ENCODE results near the gene HSPE1. TPM values are rescaled to one million over a fixed set of nuclear protein-coding genes. Genes with fewer than 3 reads are reported as not detected.

HSPE1 gene
- total RNA-seq, 5 donors from 2014 or later (not counting 1 experiment from before 2014, with no cell fraction given) = 49.9 to 72.7 (median 55.1) TPM

GRCh38 chr2:197500503-197501131 is 438 bp downstream of the HSPE1 start:
- Mint-ChIP-seq H3K27me3 (no peaks in the 10 kb centered on the region), H3K36me3 (peaks cover 35% of the 10 kb centered on the region), H3K9me3 (no peaks in the 10 kb centered on the region), H3K4me1 (peaks cover 60 to 67% (median 64%) of the 10 kb centered on the region in 3 donors), H3K4me3 (peak overlapping the region; percentile 92 to 97 (median 95)), H3K27ac (peak overlapping the region; percentile 91 to 98)
- peak overlapping the region; percentile 64 to 91 for H3K4me3 ChIP-seq (ENCODE audit: control insufficient read depth in 1 of 2, extremely low read depth in 1 of 2, low read length in 1 of 2)
- CTCF ChIA-PET = interaction anchor here (0.6 to 1.6 kb wide), 5 partner anchors 13 to 893 kb away, joined by 3 to 4 read pairs (median 3); partner anchors contain the start of gene COQ10B (in 1 of the 2)
- POLR2A ChIA-PET = interaction anchor here (0.5 to 2.7 kb wide), 16 partner anchors 8 to 497 kb away, joined by 3 to 36 read pairs (median 4); partner anchors contain the start of genes SF3B1 (in 2 of the 2), COQ10B (in 1 of the 2) and MOB4 (in 1 of the 2)
- H3K27ac ChIP-seq (ENCODE audit: low read length) = peak overlapping the region; percentile 98
- WGBS (ENCODE audit: insufficient coverage) = 1% methylated on average over 17 of the region's 30 CpGs
- peaks cover 0 to 32% of the 10 kb centered on the region in 2 donors for H3K36me3 ChIP-seq (ENCODE audit: control insufficient read depth in 2 of 2, extremely low read depth in 1 of 2, insufficient read depth in 1 of 2, low read length in 1 of 2)
- DNase-seq (peak in 4 of 35 experiments; percentile 1 to 51 (median 40)), ATAC-seq (replicated peaks in 1 of 4) (peak; percentile 2 to 15 (median 9))
- no peaks in the 10 kb centered on the region for H3K27me3 ChIP-seq (replicated peaks in 1 of 2; ENCODE audit: control insufficient read depth in 2 of 2, extremely low read depth in 1 of 2, insufficient read depth in 2 of 2, low read length in 1 of 2)
- H3K4me1 ChIP-seq (ENCODE audit: control insufficient read depth in 1 of 2, extremely low read depth in 1 of 2, insufficient read depth in 2 of 2, low read length in 2 of 2) = peaks cover 23 to 31% of the 10 kb centered on the region in 2 experiments
- H3K9me3 ChIP-seq = no peaks in the 10 kb centered on the region

DNA sequence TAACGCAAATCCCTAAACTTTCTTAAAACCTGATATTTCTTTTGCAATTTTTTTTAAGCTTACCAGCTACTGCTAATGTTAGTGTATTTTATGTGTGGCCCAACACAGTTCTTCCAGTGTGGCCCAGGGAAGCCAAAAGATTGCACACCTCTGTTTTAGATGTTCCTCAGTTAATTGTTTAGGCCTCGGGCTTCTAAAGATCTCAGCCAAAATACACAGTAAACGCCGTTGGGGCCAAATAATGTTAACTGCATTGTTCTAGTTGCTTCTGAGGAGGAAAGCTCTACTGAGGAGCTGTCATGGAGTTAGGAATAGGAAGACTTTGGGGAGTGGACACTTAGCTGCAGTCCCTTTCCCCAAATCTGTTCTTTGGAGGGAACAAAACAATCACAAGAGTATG is 2.0 kb downstream of the HSPE1 start:
- Mint-ChIP-seq H3K4me3 (peak overlapping the region; percentile 92 to 97 (median 95)), H3K9me3 (no peaks in the 10 kb centered on the region), H3K4me1 (peaks cover 44 to 52% (median 48%) of the 10 kb centered on the region in 3 donors), H3K27ac (peak overlapping the region; percentile 91 to 98), H3K36me3 (peaks cover 20% of the 10 kb centered on the region), H3K27me3 (no peaks in the 10 kb centered on the region)
- no peaks in the 10 kb centered on the region for H3K27me3 ChIP-seq (replicated peaks in 1 of 2; ENCODE audit: control insufficient read depth in 2 of 2, extremely low read depth in 1 of 2, insufficient read depth in 2 of 2, low read length in 1 of 2)
- H3K27ac ChIP-seq (ENCODE audit: low read length) = peak overlapping the region; percentile 98
- POLR2A ChIA-PET = interaction anchor here (0.6 to 1.3 kb wide), 8 partner anchors 11 to 272 kb away, joined by 3 to 9 read pairs (median 3); partner anchors contain the start of genes MOB4 (in 1 of the 2) and SF3B1 (in 1 of the 2)
- peaks cover 0 to 16% of the 10 kb centered on the region in 2 donors for H3K36me3 ChIP-seq (ENCODE audit: control insufficient read depth in 2 of 2, extremely low read depth in 1 of 2, insufficient read depth in 1 of 2, low read length in 1 of 2)
- H3K9me3 ChIP-seq = no peaks in the 10 kb centered on the region
- 100% methylated on average over 1 of the region's 4 CpGs for WGBS (ENCODE audit: insufficient coverage)
- DNase-seq (no peak), ATAC-seq (replicated peaks in 1 of 4) (no peak)
- CTCF ChIA-PET = interaction anchor here in 1 of 2 donors (1.1 kb wide), 1 partner anchor 15 kb away, joined by 3 read pairs; no protein-coding TSS in a partner anchor
- H3K4me3 ChIP-seq (ENCODE audit: control insufficient read depth in 1 of 2, extremely low read depth in 1 of 2, low read length in 1 of 2) = peak overlapping the region in 1 of 2 donors; percentile 6
- peaks cover 23 to 25% of the 10 kb centered on the region in 2 experiments for H3K4me1 ChIP-seq (ENCODE audit: control insufficient read depth in 1 of 2, extremely low read depth in 1 of 2, insufficient read depth in 2 of 2, low read length in 2 of 2)

GRCh38 chr2:197502685-197503084 is 2.5 kb downstream of the HSPE1 start:
- Mint-ChIP-seq H3K27me3 (no peaks in the 10 kb centered on the region), H3K27ac (peak overlapping the region; percentile 91 to 98), H3K4me1 (peaks cover 40 to 47% (median 43%) of the 10 kb centered on the region in 3 donors), H3K4me3 (peak overlapping the region; percentile 92 to 97 (median 95)), H3K9me3 (no peaks in the 10 kb centered on the region), H3K36me3 (peaks cover 16% of the 10 kb centered on the region)
- DNase-seq (no peak), ATAC-seq (replicated peaks in 1 of 4) (no peak)
- Histone ChIP-seq H3K36me3 (ENCODE audit: control insufficient read depth in 2 of 2, extremely low read depth in 1 of 2, insufficient read depth in 1 of 2, low read length in 1 of 2) (peaks cover 0 to 13% of the 10 kb centered on the region in 2 donors), H3K4me1 (ENCODE audit: control insufficient read depth in 1 of 2, extremely low read depth in 1 of 2, insufficient read depth in 2 of 2, low read length in 2 of 2) (peaks cover 20 to 23% of the 10 kb centered on the region in 2 experiments), H3K27ac (ENCODE audit: low read length) (peak overlapping the region; percentile 98), H3K4me3 (ENCODE audit: control insufficient read depth in 1 of 2, extremely low read depth in 1 of 2, low read length in 1 of 2) (no peak overlapping the region), H3K9me3 (no peaks in the 10 kb centered on the region), H3K27me3 (replicated peaks in 1 of 2; ENCODE audit: control insufficient read depth in 2 of 2, extremely low read depth in 1 of 2, insufficient read depth in 2 of 2, low read length in 1 of 2) (no peaks in the 10 kb centered on the region)
- CTCF ChIA-PET = interaction anchor here in 1 of 2 donors (1.1 kb wide), 1 partner anchor 14 kb away, joined by 3 read pairs; no protein-coding TSS in a partner anchor
- POLR2A ChIA-PET = interaction anchor here (0.6 to 1.3 kb wide), 9 partner anchors 11 to 272 kb away, joined by 3 to 9 read pairs (median 3); partner anchors contain the start of genes MOB4 (in 1 of the 2) and SF3B1 (in 1 of the 2)
- WGBS (ENCODE audit: insufficient coverage) = no CpG with 5 or more reads among the region's 4 CpGs

- ATAC-seq (replicated peaks in 1 of 4) = no peak
- peak overlapping the region in 1 of 2 donors; percentile 66 for H3K27ac Mint-ChIP-seq
- no CpG with 5 or more reads among the region's 2 CpGs for WGBS (ENCODE audit: insufficient coverage)
- DNase-seq = no peak
- no peaks in the 10 kb centered on the region for H3K9me3 ChIP-seq
- H3K4me3 Mint-ChIP-seq = no peak overlapping the region
- H3K36me3 Mint-ChIP-seq = peaks cover 13% of the 10 kb centered on the region
- H3K27ac ChIP-seq (ENCODE audit: low read length) = no peak overlapping the region
- H3K4me1 Mint-ChIP-seq = peaks cover 29 to 36% (median 33%) of the 10 kb centered on the region in 3 donors
- no peak overlapping the region for H3K4me3 ChIP-seq (ENCODE audit: control insufficient read depth in 1 of 2, extremely low read depth in 1 of 2, low read length in 1 of 2)
- H3K9me3 Mint-ChIP-seq = no peaks in the 10 kb centered on the region
- H3K36me3 ChIP-seq (ENCODE audit: control insufficient read depth in 2 of 2, extremely low read depth in 1 of 2, insufficient read depth in 1 of 2, low read length in 1 of 2) = peaks cover 0 to 13% of the 10 kb centered on the region in 2 donors
- CTCF ChIA-PET = no interaction called here
- POLR2A ChIA-PET = interaction anchor here in 1 of 2 donors (0.6 kb wide), 1 partner anchor 8 kb away, joined by 5 read pairs; no protein-coding TSS in a partner anchor
- no peaks in the 10 kb centered on the region for H3K27me3 Mint-ChIP-seq
- peaks cover 13 to 17% of the 10 kb centered on the region in 2 experiments for H3K4me1 ChIP-seq (ENCODE audit: control insufficient read depth in 1 of 2, extremely low read depth in 1 of 2, insufficient read depth in 2 of 2, low read length in 2 of 2)
- H3K27me3 ChIP-seq (replicated peaks in 1 of 2; ENCODE audit: control insufficient read depth in 2 of 2, extremely low read depth in 1 of 2, insufficient read depth in 2 of 2, low read length in 1 of 2) = no peaks in the 10 kb centered on the region
These were observed 3.8 kb downstream of the HSPE1 start for GRCh38 chr2:197504000-197504399.

DNA sequence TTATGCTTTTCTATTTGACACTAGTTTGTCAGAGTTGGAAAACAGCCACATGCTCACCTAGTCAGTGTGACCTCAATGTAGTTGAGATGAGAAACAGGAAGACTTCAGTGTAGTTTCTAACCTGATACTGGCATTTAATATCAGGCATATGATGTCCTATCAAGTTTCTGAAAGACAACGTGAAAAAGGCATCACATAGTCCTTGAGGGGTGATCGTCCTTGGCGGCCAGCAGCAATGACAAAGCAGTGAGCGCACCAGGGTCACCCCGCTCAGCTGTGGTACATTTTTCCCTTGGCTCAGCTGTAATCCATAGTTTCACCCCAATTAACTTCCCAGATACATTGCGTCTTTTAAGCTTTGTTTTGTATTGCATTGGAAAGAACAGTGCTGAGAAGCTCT is 4.3 kb downstream of the HSPE1 start:
- DNase-seq = no peak
- no peak for ATAC-seq (replicated peaks in 1 of 4)
- Mint-ChIP-seq H3K4me1 (peaks cover 29 to 36% (median 33%) of the 10 kb centered on the region in 3 donors), H3K27me3 (no peaks in the 10 kb centered on the region), H3K4me3 (no peak overlapping the region), H3K27ac (peak overlapping the region; percentile 52 to 66), H3K36me3 (peaks cover 13% of the 10 kb centered on the region), H3K9me3 (no peaks in the 10 kb centered on the region)
- no peaks in the 10 kb centered on the region for H3K27me3 ChIP-seq (replicated peaks in 1 of 2; ENCODE audit: control insufficient read depth in 2 of 2, extremely low read depth in 1 of 2, insufficient read depth in 2 of 2, low read length in 1 of 2)
- H3K27ac ChIP-seq (ENCODE audit: low read length) = no peak overlapping the region
- H3K4me1 ChIP-seq (ENCODE audit: control insufficient read depth in 1 of 2, extremely low read depth in 1 of 2, insufficient read depth in 2 of 2, low read length in 2 of 2) = peaks cover 13% of the 10 kb centered on the region in 2 experiments
- no peak overlapping the region for H3K4me3 ChIP-seq (ENCODE audit: control insufficient read depth in 1 of 2, extremely low read depth in 1 of 2, low read length in 1 of 2)
- CTCF ChIA-PET = no interaction called here
- WGBS (ENCODE audit: insufficient coverage) = no CpG with 5 or more reads among the region's 6 CpGs
- H3K36me3 ChIP-seq (ENCODE audit: control insufficient read depth in 2 of 2, extremely low read depth in 1 of 2, insufficient read depth in 1 of 2, low read length in 1 of 2) = peaks cover 0 to 13% of the 10 kb centered on the region in 2 donors
- POLR2A ChIA-PET = interaction anchor here in 1 of 2 donors (0.6 kb wide), 1 partner anchor 197 kb away, joined by 4 read pairs; no protein-coding TSS in a partner anchor
- no peaks in the 10 kb centered on the region for H3K9me3 ChIP-seq

DNA sequence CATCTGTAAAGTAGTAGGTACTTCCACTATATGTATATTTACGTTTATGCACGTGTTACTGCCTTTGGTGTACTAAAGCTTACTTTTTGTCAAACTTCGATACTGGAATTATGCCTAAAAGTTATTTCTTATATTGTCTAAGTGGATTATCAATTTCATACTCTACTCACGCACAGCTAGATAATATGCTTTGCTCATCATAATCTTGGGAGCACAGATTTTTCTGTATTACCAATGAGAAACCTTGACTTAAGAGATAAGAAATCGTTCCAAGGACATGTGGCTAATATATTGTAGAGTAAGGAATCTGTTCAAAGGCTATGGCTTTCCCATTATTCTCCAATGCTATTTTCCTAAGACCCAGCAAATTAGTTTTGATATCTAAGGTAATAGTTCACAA is 6.5 kb downstream of the HSPE1 start:
- Histone ChIP-seq H3K4me3 (ENCODE audit: control insufficient read depth in 1 of 2, extremely low read depth in 1 of 2, low read length in 1 of 2) (no peak overlapping the region), H3K4me1 (ENCODE audit: control insufficient read depth in 1 of 2, extremely low read depth in 1 of 2, insufficient read depth in 2 of 2, low read length in 2 of 2) (peaks cover 7 to 8% of the 10 kb centered on the region in 2 experiments), H3K36me3 (ENCODE audit: control insufficient read depth in 2 of 2, extremely low read depth in 1 of 2, insufficient read depth in 1 of 2, low read length in 1 of 2) (peaks cover 0 to 13% of the 10 kb centered on the region in 2 donors), H3K27me3 (replicated peaks in 1 of 2; ENCODE audit: control insufficient read depth in 2 of 2, extremely low read depth in 1 of 2, insufficient read depth in 2 of 2, low read length in 1 of 2) (no peaks in the 10 kb centered on the region), H3K9me3 (no peaks in the 10 kb centered on the region), H3K27ac (ENCODE audit: low read length) (no peak overlapping the region)
- Mint-ChIP-seq H3K27ac (no peak overlapping the region), H3K4me3 (no peak overlapping the region), H3K36me3 (peaks cover 13% of the 10 kb centered on the region), H3K4me1 (peaks cover 21 to 24% (median 22%) of the 10 kb centered on the region in 3 donors), H3K27me3 (no peaks in the 10 kb centered on the region), H3K9me3 (no peaks in the 10 kb centered on the region)
- ChIA-PET POLR2A (no interaction called here), CTCF (interaction anchor here (0.5 to 1.0 kb wide), 2 partner anchors 9 to 1238 kb away, joined by 4 to 8 read pairs; partner anchors contain the start of gene MOB4 (in 1 of the 2))
- DNase-seq = no peak
- no peak for ATAC-seq (replicated peaks in 1 of 4)
- WGBS (ENCODE audit: insufficient coverage) = no CpG with 5 or more reads among the region's 5 CpGs
